GM12878 (cell line): Measurements from ENCODE around the gene REN. TPM values are rescaled to one million over a fixed set of nuclear protein-coding genes. Genes with fewer than 3 reads are reported as not detected.

Source experiments
- ATAC-seq: fragments of 200-7000 bp; cut with Tn5 transposase; 3 replicates; pipeline ENCODE4 v1.9.1; 2020; ENCODE audit warnings: mild to moderate bottlenecking, moderate library complexity
- BruUV-seq: library from RNA; stranded (reverse); fragments of 400-500 nt; replicated peaks from 2 replicates; lab custom pipeline; 2021; lab: Mats Ljungman, UMichigan
- CTCF ChIA-PET: fragments of 300-600 bp; sonication (Branson Sonifier 250); formaldehyde crosslinking; extraction: SDS; loops from one replicate; lab custom pipeline; 2021; ENCODE audit warnings: inconsistent platforms; lab: Yijun Ruan, JAX
- POLR2A ChIA-PET: fragments of 350-600 bp; formaldehyde crosslinking; extraction: SDS; loops from one replicate; lab custom pipeline; 2021; ENCODE audit warnings: inconsistent platforms; lab: Charles Lee
- RAD21 ChIA-PET: fragments of 300-600 bp; sonication (Branson Sonifier 250); formaldehyde crosslinking; loops from one replicate; lab custom pipeline; 2023; ENCODE audit warnings: antibody characterized with exemption; ENCODE audit not compliant: unreplicated experiment; lab: Charles Lee
- SMC1A ChIA-PET: fragments of 300-600 bp; sonication (Branson Sonifier 250); formaldehyde crosslinking; loops from one replicate; lab custom pipeline; 2023; ENCODE audit not compliant: unreplicated experiment, uncharacterized antibody; lab: Charles Lee
- DNase-seq: peaks from one replicate; pipeline ENCODE4 v3.0.0-alpha.2; 2011; ENCODE audit warnings: low read depth, low spot score
- FAIRE-seq: peaks from 3 replicates; lab custom pipeline; 2011; peaks lifted over from hg19 to GRCh38; lab: Jason Lieb, UNC
- H2AFZ ChIP-seq: 2 replicates; pipeline ENCODE4 v1.6.0; 2011; ENCODE audit warnings: low read depth, low read length, control low read depth; ENCODE audit not compliant: control insufficient read depth
- H3K27ac ChIP-seq: 2 replicates; pipeline ENCODE4 v1.5.1; 2011; ENCODE audit warnings: control low read depth; ENCODE audit not compliant: control insufficient read depth, insufficient read depth
- H3K27me3 ChIP-seq, 2 experiments: replicated peaks in 1 of 2; 2 replicates each; pipeline versions ENCODE4 v1.6.0 to v1.6.1; 2011; ENCODE audit warnings: low read length in 1 of 2; ENCODE audit not compliant: control insufficient read depth in 2 of 2, insufficient read depth in 2 of 2
- H3K36me3 ChIP-seq, 2 experiments: 2 replicates each; pipeline ENCODE4 v1.5.1; 2011; ENCODE audit warnings: low read length in 1 of 2; ENCODE audit not compliant: control insufficient read depth in 2 of 2, insufficient read depth in 2 of 2
- H3K4me1 ChIP-seq: 2 replicates; pipeline ENCODE4 v1.6.1; 2011; ENCODE audit warnings: mild to moderate bottlenecking, low read length, moderate library complexity, mixed read lengths; ENCODE audit not compliant: control insufficient read depth, insufficient read depth
- H3K4me2 ChIP-seq: 2 replicates; pipeline ENCODE4 v1.6.0; 2011; ENCODE audit warnings: control low read depth; ENCODE audit not compliant: control insufficient read depth, insufficient read depth
- H3K4me3 ChIP-seq: fragments of 200-600 bp; sonication (generic); 2 replicates; pipeline ENCODE4 v1.5.1; 2016
- H3K79me2 ChIP-seq: 2 replicates; pipeline ENCODE4 v1.6.0; 2011; ENCODE audit warnings: low read length; ENCODE audit not compliant: control insufficient read depth, insufficient read depth
- H3K9ac ChIP-seq: 2 replicates; pipeline ENCODE4 v1.8.0; 2011; ENCODE audit warnings: low read length, control low read depth, mixed read lengths; ENCODE audit not compliant: control insufficient read depth, insufficient read depth
- H3K9me3 ChIP-seq: replicated peaks from 3 replicates; pipeline ENCODE4 v1.5.1; 2011; ENCODE audit warnings: mild to moderate bottlenecking, low read length; ENCODE audit not compliant: control insufficient read depth, insufficient read depth
- H4K20me1 ChIP-seq: 2 replicates; pipeline ENCODE4 v1.6.0; 2011; ENCODE audit not compliant: control insufficient read depth, insufficient read depth
- ATF7 ChIP-seq: fragments of 450-650 bp; IDR thresholded peaks from 2 replicates; pipeline ENCODE4 v1.6.1; 2016; ENCODE audit warnings: low read depth, mild to moderate bottlenecking
- EED ChIP-seq: sonication (generic); IDR thresholded peaks from 2 replicates; pipeline ENCODE4 v1.6.1; 2016; ENCODE audit warnings: antibody characterized with exemption, low read depth
- ESRRA ChIP-seq: IDR thresholded peaks from 2 replicates; pipeline ENCODE4 v1.6.1; 2012; ENCODE audit warnings: mild to moderate bottlenecking, low read length, improper control_type of control experiment
- FOXK2 ChIP-seq: fragments of 450-650 bp; IDR thresholded peaks from 2 replicates; pipeline ENCODE4 v1.6.1; 2017; ENCODE audit warnings: mild to moderate bottlenecking, moderate library complexity
- ZBED1 ChIP-seq: IDR thresholded peaks from 2 replicates; pipeline ENCODE4 v1.6.1; 2016; ENCODE audit warnings: borderline replicate concordance
- WGBS: methylation state at CpG from one replicate; pipeline ENCODE4 v1.1.6; 2016; ENCODE audit warnings: low lambda C conversion rate; ENCODE audit not compliant: insufficient replicate concordance, insufficient coverage; ENCODE audit errors: missing lambda C conversion rate; 5-methylcytosine and 5-hydroxymethylcytosine counted together
- in situ Hi-C: fragments of 300-500 bp; cut with MboI; formaldehyde crosslinking; loops from 9 replicates; pipeline ENCODE4 v1.14.3; 2018; ENCODE audit warnings: mixed read lengths
- intact Hi-C: fragments of 100-400 bp; cut with micrococcal nuclease; formaldehyde crosslinking; loops from one replicate; pipeline ENCODE4 v1.14.2; 2022; ENCODE audit not compliant: unreplicated experiment
- polyA plus RNA-seq, 11 experiments: library from polyadenylated mRNA; depleted of rRNA in 4 of 11; unstranded in 6 of 11; stranded (reverse) in 5 of 11; fragments of >200 nt; fragmentation: Nextera tagmentation in 4 of 11; fragmentation: Illumina TruSeq in 1 of 11; extraction: Ambion mirVana in 4 of 11; extraction: Trizol in 1 of 11; gene quantifications; 1 replicate in 1 of 11; 2 replicates in 10 of 11; pipeline versions ENCODE4 v1.2.1 to v1.2.3, GENCODE V29; 2011 to 2016; ENCODE audit warnings: inconsistent platforms in 2 of 11, missing spikeins in 2 of 11, low read depth in 1 of 11
- total RNA-seq, 4 experiments: library from RNA; depleted of rRNA in 3 of 4; stranded (reverse); fragments of >200 nt in 3 of 4; fragmentation: Illumina TruSeq in 1 of 4; extraction: Trizol in 1 of 4; gene quantifications; 2 replicates each; pipeline versions ENCODE4 v1.2.1 to v1.2.3, GENCODE V29; 2013 to 2021
- TF ChIP-seq, protein P1 (sequence below): IDR thresholded peaks from 2 replicates; pipeline ENCODE4 v1.6.1; 2011; ENCODE audit warnings: borderline replicate concordance, low read depth, mild to moderate bottlenecking, moderate library complexity, low read length; ENCODE audit not compliant: insufficient read depth, poor library complexity, severe bottlenecking
- TF ChIP-seq, protein P2 (sequence below): IDR thresholded peaks from 2 replicates; pipeline ENCODE4 v1.6.1; 2012; ENCODE audit warnings: improper control_type of control experiment, low read depth, low read length; ENCODE audit not compliant: insufficient replicate concordance

Gene REN
- total and polyA plus RNA-seq, 10 of the 15 experiments (the other 5 are each of a cell fraction or from before 2014, with no cell fraction given): not detected

DNA sequence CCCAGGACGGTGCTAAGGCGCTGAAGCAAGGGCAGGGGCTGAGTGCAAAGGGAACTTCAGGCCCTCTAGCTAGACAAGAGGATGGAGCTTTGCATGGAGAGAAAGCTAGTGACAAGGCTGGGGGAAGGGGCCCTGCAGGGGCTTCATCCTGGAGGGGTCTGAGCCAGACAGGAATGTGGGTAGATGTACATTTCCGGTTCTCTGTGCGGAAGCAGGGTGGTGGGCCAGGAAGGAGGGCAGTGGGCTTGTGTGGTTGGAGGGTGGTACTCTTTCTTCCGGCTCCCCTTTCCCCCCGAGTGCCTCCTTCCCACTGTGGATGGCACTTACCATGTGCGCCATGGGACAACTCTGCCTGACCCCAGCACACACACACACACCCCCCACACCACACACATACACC lies 28.6 kb upstream of the REN start:
- Histone ChIP-seq H3K9me3 (no peaks in the 10 kb centered on the region), H4K20me1 (no peaks in the 10 kb centered on the region), H3K9ac (no peak overlapping the region), H2AFZ (no peak overlapping the region), H3K79me2 (no peaks in the 10 kb centered on the region), H3K27me3 (peaks cover 3 to 5% of the 10 kb centered on the region in 2 experiments; a peak in 3 of 4 replicates), H3K36me3 (no peaks in the 10 kb centered on the region), H3K4me3 (no peak overlapping the region), H3K4me1 (no peaks in the 10 kb centered on the region), H3K4me2 (no peak overlapping the region), H3K27ac (no peak overlapping the region)
- 13% methylated on average over 7 of the region's 7 CpGs for WGBS
- in situ Hi-C loops: no loop called here
- TF ChIP-seq FOXK2 (no peak), ESRRA (no peak), ATF7 (no peak), ZBED1 (no peak), EED (no peak)
- TF ChIP-seq, protein P1, sequence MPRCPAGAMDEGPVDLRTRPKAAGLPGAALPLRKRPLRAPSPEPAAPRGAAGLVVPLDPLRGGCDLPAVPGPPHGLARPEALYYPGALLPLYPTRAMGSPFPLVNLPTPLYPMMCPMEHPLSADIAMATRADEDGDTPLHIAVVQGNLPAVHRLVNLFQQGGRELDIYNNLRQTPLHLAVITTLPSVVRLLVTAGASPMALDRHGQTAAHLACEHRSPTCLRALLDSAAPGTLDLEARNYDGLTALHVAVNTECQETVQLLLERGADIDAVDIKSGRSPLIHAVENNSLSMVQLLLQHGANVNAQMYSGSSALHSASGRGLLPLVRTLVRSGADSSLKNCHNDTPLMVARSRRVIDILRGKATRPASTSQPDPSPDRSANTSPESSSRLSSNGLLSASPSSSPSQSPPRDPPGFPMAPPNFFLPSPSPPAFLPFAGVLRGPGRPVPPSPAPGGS: no peak
- TF ChIP-seq, protein P2, sequence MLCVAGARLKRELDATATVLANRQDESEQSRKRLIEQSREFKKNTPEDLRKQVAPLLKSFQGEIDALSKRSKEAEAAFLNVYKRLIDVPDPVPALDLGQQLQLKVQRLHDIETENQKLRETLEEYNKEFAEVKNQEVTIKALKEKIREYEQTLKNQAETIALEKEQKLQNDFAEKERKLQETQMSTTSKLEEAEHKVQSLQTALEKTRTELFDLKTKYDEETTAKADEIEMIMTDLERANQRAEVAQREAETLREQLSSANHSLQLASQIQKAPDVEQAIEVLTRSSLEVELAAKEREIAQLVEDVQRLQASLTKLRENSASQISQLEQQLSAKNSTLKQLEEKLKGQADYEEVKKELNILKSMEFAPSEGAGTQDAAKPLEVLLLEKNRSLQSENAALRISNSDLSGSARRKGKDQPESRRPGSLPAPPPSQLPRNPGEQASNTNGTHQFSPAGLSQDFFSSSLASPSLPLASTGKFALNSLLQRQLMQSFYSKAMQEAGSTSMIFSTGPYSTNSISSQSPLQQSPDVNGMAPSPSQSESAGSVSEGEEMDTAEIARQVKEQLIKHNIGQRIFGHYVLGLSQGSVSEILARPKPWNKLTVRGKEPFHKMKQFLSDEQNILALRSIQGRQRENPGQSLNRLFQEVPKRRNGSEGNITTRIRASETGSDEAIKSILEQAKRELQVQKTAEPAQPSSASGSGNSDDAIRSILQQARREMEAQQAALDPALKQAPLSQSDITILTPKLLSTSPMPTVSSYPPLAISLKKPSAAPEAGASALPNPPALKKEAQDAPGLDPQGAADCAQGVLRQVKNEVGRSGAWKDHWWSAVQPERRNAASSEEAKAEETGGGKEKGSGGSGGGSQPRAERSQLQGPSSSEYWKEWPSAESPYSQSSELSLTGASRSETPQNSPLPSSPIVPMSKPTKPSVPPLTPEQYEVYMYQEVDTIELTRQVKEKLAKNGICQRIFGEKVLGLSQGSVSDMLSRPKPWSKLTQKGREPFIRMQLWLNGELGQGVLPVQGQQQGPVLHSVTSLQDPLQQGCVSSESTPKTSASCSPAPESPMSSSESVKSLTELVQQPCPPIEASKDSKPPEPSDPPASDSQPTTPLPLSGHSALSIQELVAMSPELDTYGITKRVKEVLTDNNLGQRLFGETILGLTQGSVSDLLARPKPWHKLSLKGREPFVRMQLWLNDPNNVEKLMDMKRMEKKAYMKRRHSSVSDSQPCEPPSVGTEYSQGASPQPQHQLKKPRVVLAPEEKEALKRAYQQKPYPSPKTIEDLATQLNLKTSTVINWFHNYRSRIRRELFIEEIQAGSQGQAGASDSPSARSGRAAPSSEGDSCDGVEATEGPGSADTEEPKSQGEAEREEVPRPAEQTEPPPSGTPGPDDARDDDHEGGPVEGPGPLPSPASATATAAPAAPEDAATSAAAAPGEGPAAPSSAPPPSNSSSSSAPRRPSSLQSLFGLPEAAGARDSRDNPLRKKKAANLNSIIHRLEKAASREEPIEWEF: no peak
- no peak for ATAC-seq
- intact Hi-C loops: no loop called here
- FAIRE-seq: no peak
- no peak for DNase-seq
- no TSS peak for BruUV-seq
- ChIA-PET POLR2A (no interaction called here), RAD21 (no interaction called here), SMC1A (no interaction called here), CTCF (interaction anchor here (1.5 kb wide), 1 partner anchor 15 kb away, joined by 3 read pairs; no protein-coding TSS in a partner anchor)
